HG03354 (cell line): ENCODE data around the gene SNIP1.
"Not testable (repeated sequence)": the region's sequence is repeated elsewhere in the genome, so short reads cannot be mapped to it uniquely, and the experiment has no call there.

ENCODE experiments used
- ATAC-seq: cut with Tn5 transposase; IDR thresholded peaks from one replicate; pipeline ENCODE4 v1.9.1; 2021; ENCODE audit warnings: mild to moderate bottlenecking; ENCODE audit not compliant: unreplicated experiment, poor library complexity, severe bottlenecking

Gene SNIP1

DNA sequence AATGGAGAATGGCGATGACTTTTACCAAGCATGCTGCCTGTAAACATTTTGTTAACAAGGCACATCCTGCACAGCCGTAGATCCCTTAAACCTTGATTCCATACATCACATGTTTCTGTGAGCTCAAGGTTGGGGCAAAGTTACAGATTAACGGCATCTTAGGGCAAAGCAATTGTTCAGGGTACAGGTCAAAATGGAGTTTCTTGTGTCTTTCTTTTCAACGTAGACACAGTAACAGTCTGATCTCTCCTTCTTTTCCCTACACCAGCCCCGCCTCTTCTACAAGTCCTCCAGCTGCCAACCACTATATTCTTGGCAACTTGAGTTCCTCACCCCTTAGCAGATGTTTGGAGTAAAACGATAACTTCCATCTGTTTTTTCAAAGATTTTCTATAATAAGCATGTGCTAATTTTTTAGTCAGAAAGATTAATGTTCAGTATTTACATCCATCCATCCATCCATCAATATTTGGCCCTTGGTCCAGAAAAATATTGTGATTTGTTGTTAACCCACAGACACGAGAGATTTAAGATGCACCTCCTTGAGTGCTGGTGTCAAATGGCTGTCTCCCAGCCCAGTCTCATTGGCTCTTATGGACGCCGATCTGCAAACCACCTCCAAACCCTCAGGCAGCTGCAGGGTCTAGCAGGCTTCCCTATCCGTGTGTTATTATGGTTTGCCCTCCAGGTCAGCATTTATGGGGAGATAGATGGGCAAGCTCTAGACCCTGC, 6.5 kb upstream of the SNIP1 start:
- no peak for ATAC-seq

GRCh38 chr1:37559957-37560379, 5.9 kb upstream of the SNIP1 start:
- not testable (repeated sequence) for ATAC-seq

- no peak for ATAC-seq
Measured at GRCh38 chr1:37559080-37559479, 5.0 kb upstream of the SNIP1 start.

DNA sequence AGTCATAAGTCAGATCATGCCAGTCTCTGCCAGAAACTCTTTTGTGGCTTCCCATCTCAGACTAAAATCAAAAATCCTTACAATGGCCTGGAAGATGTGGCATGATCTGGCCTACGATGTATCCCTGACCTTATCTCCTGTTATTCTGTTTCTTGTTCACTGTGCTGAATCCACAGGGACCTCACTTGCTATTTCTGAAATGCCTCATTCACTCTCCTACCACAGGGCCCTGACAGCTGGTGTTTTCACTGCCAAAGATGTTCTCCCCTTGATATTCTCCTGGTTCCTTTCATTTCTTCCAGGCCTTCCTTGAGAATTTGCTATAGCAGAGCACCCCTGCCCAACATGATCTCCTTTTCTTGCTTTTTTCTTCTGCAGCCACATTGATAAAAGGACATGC, 4.3 kb upstream of the SNIP1 start:
- ATAC-seq, result no peak

DNA sequence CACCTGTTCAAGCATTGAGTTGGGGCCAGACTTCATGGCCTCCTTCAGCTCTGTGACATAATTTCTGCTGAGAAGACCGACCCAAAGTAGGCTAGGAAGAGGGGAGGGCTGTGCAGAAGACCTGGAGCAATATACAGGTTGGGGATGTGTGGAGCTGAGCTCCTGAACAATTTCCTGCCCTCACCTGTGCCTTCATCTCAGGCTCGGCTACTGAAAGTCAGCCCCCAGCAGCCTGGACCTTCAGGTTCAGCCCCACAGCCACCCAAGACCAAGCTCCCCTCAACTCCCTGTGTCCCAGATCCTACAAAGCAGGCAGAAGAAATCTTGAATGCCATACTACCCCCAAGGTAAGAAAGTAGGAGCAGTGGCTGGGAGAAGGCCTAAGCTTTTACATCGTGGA, 3.3 kb upstream of the SNIP1 start:
- no peak for ATAC-seq

DNA sequence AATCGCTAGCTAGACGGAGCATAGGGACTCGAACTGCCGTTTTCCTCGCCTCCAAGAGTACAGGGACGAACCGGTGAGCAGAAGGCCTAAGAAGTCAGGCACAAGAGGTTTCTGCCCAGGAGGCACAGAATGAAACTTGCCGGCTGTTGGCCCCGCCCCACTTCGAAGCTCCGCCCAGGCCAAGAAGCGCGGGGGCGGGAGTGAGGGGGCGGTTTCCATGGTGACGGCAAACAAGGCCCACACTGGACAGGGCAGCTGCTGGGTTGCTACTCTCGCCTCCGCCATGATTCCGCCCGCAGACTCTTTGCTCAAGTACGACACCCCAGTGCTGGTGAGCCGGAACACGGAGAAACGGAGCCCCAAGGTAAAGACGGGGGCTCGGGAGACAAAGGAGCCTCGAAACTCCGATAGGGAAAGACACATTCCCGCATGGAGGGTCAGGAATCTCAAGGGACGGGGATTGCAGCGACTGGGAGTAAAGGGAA, 2.7 kb upstream of the SNIP1 start, which contains the start of gene DNALI1:
Gene DNALI1 (plus strand): TSS at position 229 of the 485 bp plus-strand sequence. CDS start 55 bp downstream, at position 284.
- no peak for ATAC-seq

DNA sequence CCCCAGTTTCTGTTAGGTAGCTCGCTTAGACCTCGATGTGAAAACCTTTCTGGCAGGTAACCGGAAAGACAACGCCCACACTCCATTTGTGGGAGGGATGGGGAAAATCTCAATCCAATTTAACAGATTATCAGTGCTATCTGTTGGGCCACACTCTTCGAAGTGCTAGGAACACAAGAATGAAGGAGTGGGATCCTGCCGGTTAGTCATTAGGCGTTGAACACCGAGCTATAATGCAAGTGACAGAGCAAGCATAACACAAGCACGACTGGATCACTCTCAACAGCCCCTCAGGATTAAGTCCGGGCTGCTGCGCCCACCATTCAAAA, 531 bp downstream of the SNIP1 start:
- peak; percentile 19 for ATAC-seq

- no peak for ATAC-seq
Measured at GRCh38 chr1:37549341-37549740, 4.8 kb downstream of the SNIP1 start.

DNA sequence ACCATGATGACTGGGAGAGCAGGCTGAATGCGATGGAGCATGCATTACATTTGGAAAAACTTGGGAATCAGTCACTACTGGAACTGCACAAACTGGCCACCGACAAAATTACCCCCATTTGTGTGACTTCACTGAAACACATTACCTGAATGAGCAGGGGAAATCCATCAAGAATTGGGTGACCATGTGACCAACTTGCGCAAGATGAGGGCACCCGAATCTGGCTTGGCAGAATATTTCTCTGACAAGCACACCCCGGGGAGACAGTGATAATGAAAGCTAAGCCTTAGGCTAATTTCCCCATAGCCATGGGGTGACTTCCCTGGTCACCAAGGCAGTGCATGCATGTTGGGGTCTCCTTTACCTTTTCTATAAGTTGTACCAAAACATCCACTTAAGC, 9.1 kb downstream of the SNIP1 start:
- no peak for ATAC-seq

- no peak for ATAC-seq
Measured at GRCh38 chr1:37544530-37544929, 9.6 kb downstream of the SNIP1 start.

GRCh38 chr1:37540036-37540785, 13.9 kb downstream of the SNIP1 start:
- ATAC-seq, result no peak

- ATAC-seq, result not testable (repeated sequence)
Measured at GRCh38 chr1:37539154-37539553, 14.9 kb downstream of the SNIP1 start.

DNA sequence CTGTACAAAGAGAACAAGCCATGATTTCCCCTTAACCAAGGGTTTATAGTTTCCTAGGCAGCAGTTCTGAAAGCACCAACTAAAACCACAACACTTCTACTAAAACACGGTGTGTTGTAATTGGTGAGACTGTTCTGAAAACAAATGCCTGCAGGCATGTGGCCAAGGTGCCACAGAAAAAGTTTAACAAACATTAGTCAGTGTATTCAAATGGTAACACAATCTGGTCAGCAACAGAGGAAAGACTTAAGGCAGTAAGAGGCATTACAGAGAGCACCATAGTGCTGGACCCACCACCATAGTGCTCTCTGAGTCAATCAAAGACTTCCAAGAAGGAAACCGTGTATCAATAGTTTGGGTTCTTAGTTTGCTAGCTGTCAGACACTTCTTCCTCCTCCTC, 16.7 kb downstream of the SNIP1 start:
- no peak for ATAC-seq

DNA sequence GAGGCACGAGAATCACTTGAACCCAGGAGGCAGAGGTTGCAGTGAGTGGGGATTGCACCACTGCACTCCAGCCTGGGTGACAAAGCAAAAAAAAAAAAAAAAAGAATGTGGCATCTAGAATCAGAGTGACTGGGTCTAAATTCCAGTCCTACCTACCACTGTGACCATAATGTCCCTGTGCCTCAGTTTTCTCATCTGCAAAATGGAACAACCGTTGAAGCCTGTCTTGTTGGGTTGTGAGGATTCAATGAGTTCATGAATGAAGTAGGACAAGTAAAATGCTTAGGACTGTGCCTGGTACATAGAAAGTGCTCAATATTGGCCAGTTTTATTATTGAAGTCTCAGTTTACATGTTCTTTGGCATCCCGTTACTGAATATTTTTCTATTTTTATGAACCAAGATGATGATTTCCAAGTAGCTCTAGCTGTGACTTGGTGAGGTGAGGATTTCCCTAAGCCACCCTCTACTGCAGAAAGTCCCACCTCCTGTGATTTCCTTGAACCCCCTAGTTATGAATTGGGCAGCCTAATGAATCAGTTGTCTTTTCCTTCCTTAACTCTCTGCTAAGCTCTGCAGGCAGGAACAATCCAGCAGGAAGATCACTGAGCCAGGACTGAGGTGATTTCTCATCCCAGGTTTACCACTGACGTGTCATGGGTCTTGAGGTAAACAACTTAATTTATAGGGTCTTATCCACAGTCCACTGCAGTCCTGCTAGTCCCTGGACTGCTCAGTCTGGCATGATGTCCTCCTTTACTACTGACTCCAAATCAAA, 20.6 kb downstream of the SNIP1 start:
- ATAC-seq, result no peak

DNA sequence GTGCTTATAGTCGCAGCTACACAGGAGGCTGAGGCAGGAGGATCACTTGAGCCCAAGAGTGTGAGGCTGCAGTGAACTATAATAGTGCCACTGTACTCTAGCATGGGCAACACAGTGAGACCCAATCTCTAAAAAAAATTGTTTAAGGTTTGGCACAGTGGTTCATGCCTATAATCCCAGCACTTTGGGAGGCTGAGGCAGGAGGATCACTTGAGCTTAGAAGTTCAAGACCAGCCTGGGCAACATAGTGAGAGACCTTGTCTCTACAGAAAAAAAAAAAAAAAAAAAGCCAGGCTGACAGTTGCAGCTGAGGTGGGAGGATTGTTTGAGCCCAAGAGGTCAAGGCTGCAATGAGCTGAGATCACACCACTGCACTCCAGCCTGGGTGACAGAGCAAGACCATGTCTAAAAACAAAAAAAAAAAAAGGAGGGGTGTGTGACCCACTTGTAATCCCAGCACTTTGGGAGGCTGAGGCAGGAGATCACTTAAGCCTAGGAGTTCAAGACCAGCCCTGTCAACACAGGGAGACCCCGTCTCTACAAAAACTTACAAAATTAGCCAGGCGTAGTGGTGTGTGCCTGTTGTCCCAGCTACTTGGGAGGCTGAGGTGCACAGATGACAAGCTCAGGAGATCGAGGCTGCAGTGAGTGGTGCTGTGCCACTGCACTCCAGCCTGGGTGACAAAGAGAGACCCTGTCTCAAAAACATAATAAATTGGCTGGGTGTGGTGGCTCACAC, 21.5 kb downstream of the SNIP1 start:
- ATAC-seq, result not testable (repeated sequence)

- not testable (repeated sequence) for ATAC-seq
Measured at GRCh38 chr1:37529888-37530287, 24.2 kb downstream of the SNIP1 start.

GRCh38 chr1:37519613-37520012, 34.5 kb downstream of the SNIP1 start:
- no peak for ATAC-seq

- ATAC-seq, result not testable (repeated sequence)
Measured at GRCh38 chr1:37518929-37519328, 35.2 kb downstream of the SNIP1 start.

DNA sequence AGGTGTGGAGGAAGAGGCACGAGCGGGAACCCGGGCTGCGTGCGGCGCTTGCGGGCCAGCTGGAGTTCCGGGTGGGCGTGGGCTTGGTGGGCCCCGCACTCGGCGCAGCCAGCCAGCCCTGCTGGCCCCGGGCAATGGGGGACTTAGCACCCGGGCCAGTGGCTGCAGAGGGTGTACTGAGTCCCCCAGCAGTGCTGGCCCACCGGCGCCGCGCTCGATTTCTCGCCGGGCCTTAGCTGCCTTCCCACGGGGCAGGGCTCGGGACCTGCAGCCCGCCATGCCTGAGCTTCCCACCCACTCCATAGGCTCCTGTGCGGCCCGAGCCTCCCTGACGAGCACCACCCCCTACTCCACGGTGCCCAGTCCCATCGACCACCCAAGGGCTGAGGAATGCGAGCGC, 35.9 kb downstream of the SNIP1 start:
- not testable (repeated sequence) for ATAC-seq

- no peak for ATAC-seq
Measured at GRCh38 chr1:37517569-37517968, 36.5 kb downstream of the SNIP1 start.
